HUDEP-2 (cell line): Measurements from ENCODE around the gene PRSS48.
"Not testable (repeated sequence)": the region's sequence is repeated elsewhere in the genome, so short reads cannot be mapped to it uniquely, and the experiment has no call there.

Experiments
- DNase-seq, 76 experiments: peaks; one replicate each; lab custom pipeline; 2025; ENCODE audit not compliant: unreplicated experiment in 76 of 76; lab: John Stamatoyannopoulos, UW

The PRSS48 gene

DNA sequence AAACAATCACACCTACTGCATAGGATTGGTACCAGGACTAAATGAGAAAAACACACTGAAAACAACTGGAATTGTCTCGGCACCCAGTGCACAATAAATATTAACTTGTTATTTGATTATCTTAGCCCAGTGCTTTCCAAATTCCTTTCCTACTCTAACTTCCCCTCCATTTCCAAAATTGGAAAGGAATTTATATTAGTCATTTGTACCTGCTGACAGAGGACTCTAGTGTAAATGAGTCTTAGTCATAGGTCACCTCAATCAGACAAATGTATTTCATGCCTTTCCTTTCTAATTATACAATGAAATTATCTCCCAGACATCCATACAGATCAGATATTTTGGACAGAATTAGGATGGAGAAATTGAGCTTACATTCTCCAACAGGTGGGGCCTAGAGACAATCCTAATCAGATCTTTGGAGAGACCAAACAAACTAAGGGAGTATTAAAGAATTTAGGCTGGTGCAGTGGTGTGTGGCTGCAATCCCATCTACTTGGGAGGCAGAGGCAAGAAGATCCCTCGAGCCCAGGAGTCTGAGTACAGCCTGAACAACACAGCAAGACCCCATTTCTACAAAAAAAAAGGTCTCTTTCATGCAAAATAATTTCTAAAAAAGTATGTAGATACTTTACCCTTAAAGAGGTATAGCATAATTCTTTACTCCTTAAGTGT, 38.4 kb downstream of the PRSS48 start:
- no peak for DNase-seq

DNA sequence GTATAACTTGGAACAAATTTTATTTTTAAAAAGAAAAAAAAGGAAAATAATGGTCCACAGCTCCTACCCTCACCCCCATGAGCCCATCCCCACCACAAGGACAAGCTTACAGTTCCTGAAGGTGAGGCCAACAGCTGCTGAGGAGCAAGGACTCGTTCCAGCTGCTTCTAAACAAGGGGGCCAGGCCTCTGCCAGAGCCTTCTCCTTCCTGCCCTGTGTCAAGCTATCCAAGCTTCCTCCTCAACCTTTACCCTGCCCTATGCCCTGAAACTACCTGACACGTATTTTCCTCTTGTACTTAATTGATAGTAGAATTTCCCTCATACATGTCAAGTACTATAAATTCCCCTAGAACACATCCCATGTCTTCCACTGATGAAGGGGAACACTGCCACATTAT, 39.7 kb downstream of the PRSS48 start:
- no peak for DNase-seq

DNA sequence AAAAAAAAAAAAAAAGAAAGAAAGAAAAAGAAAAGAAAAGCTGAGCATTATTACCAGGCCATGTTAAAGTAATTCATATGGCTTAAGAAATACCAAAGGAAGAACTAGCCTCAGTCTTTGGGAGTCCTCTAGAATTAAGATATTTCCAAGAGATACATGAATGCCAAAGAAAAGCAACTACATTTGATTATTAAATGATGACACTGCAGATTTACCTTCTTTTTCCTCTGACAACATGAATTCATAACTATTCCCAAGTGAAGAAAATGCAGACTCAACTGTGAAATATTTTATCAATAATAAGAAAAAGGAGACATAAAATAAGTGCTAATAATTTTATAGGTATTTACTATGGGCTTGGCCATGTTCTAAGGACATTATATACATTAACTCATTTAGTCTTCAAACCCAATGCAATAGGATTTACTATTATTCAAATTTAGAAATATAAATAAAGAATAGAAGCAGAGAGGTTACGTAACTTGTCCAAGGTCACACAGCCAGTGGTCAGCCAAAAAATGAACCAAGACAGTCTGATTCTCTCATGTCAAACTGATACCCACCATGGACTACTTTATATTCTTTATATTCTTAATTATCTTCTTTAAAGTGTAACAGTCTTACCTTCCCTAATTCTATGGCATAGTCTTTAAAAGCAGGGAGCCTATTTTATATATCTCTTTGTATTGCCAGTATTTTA, 41.5 kb downstream of the PRSS48 start:
- DNase-seq = no peak

DNA sequence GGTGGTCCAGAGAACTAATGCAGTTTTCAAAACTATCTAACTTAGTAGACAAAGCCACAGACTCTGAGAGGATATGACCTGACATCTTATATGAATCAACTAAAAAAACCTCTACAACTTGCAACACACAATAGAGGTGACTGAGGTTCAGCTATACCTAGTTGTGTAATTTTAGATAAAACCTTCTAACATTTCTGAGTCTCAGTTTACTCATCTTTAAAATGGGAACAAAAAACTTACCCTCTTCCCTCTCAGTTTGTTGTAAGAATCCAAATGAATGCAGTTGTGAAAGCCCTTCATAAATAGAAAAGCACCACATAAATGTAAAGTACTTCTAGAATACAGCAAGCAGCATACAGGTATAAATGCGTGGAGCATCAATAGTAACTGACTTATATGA, 42.5 kb downstream of the PRSS48 start:
- no peak for DNase-seq

DNA sequence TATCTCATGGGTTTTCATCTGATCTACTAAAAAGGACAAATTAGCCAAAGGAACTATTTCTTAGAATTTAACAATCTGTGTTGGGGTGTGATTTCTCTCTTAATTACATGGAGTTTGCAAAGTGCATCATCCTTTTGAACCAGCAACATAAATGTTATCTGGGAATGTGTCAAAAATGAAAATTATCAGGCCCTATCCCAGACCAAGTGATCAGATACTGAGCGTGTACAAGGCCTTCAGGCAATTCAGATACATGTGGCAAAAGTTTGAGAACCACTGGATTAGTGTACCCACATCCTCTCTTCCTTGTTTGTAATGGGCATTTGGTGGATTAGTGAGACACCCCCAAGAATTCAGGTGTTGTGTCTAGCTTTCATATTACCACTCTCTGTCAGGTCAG, 44.6 kb downstream of the PRSS48 start:
- DNase-seq = no peak

DNA sequence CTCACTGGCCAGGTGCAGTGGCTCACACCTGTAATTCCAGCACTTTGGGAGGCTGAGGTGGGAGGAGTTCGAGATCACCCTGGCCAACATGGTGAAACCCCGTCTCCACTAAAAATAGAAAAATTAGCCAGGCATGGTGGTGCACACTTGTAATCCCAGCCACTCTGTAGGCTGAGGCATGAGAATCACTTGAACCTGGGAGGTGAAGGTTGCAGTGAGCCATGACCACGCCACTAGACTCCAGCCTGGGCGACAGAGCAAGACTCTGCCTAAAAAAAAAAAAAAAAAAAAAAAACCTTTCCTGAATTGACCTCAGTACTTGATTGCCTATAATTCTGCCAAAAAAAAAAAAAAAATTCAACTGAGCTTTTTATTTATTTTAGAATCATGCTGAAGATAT, 45.2 kb downstream of the PRSS48 start:
- DNase-seq = not testable (repeated sequence)

DNA sequence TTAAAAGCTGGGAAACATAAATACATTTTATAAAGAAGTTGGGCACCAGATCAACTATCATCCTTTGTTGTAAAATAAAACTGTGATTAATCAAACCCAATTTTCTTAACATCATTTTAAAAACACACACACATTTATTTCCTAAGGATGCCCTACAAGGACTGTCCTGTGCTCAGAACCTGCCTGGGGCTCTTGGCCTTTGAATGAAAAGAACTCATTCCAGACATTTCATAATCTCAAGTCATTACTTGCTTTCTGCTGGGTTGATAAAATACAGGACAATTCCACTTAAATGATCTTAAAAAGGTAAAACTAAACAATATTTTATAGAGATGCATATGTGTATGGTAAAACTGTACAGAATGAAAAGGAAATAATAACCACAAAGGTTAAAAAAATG, 45.6 kb downstream of the PRSS48 start:
- no peak for DNase-seq

DNA sequence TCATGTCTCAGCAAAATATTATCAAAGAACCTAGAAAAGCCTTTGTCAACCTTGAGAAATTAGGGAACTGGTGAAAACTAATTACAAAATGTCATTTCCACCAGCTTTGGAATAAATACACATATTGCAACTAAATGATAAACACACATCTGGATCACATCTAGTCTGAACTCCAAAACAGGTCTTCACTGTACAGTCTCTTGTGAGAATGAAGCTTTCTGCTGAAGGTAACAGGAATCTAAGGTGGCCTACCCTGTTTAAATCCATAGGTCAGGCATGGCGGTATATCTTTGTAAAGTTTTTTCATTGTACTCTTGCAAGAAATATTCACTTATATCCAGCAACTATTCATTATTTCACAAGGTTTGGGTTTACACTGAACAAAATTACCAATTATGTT, 46.7 kb downstream of the PRSS48 start:
- DNase-seq = no peak

DNA sequence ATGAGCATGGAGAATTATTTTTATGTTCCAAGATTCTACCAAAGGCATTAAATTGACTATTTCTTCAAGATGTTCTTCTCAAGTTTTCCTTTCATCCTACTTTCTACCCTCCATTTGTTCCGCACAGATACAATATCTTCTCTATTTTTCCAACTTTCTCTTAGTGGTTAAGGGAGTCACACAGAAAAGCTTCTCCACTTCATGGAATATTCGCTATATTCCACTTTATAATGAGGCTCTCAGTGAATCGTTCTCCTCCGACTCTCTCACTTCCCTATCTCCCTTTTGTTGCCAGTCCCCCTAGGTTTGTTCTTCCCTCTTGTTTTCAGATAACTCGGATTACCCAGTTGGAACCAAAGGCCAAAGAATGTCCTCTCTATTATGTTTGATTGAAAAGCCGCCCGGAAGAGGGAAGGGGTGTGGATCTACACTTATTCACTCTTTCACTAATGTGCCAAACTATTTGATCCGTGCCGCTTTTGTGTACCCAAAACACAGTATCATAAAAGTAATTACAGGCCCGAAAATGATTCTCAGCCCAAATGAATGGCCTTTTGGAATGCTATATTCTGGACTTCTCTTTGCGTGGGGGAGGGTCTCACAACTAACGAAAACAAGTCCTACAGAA, 47.3 kb downstream of the PRSS48 start:
- DNase-seq = no peak

DNA sequence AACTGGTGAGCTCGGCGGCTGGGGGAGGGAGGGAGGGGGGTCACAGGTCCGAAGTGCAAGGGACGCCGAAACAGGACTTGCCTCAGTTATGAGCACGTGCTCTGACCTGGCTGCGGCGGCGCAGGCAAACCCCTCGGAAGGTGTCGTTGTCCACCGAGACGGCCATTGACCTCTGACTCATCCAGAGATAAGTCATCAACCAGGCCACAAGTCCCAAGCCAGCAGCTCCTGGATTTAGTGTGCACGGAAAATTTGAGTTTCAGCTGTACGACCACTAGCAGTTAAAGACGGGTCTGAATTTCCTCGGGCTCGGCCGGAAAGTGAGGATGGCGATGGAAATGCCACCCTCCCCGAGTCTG, 47.8 kb downstream of the PRSS48 start:
- peak in 1 of 76 experiments; percentile 1 for DNase-seq

DNA sequence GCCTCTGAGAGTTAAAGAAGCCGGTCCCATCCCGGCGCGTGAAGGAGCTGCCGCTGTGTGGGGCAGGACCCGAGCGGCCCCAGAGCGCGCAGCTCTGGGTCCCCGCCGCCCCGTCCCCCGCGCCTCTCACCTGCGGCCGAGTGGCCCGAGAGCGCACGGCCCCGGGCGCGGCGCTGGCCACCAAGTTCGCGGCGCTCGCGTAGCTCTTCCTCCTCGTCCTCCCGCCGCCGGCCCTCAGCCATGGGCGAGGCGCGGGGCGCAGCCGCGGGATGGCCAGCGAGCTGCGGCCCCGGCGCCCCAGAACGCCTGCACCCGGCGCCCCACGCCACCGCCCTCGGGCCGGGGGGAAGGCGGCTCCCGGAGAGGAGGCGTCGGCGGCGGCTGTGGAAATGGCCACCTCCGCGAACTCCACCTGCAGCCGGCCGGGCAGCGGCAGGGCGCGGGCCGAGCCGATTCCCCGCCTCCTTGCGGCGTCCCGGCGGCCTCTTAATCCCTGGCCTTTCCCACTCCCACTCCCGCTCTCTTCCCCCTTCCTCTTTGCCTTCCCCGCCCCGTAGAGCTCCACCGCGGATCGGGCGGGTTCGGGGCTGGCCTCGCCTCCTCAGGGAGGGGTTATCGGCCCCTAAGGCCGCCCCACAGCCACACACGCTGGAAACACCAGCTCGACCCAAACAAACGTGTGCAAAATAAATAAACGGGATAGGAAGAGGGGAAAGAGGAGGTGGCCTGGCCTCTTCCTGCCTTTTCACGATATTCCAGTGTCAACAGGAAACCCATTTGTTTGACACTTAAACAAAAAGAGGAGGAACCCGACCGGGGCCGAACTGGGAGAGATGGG, 48.4 kb downstream of the PRSS48 start, which contains the start of gene SH3D19:
SH3D19 (minus strand) TSS at position 495 of the 838 bp plus-strand sequence; CDS start at position 242, 253 bp downstream.
- DNase-seq = no peak

DNA sequence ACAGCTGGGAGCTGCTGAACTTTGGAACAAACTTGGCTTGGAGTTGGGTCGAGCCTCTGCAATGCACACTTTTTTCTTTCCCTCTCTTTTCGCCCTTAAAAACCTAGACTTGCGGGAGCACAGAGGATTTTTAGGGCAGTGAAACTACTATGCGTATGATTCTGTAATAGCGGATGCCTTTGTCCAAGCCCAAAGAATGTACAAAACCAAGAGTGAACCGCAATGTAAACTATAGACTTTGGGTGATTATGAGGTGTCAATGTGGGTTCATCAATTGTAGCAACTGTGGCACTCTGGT, 48.9 kb downstream of the PRSS48 start:
- DNase-seq = no peak

DNA sequence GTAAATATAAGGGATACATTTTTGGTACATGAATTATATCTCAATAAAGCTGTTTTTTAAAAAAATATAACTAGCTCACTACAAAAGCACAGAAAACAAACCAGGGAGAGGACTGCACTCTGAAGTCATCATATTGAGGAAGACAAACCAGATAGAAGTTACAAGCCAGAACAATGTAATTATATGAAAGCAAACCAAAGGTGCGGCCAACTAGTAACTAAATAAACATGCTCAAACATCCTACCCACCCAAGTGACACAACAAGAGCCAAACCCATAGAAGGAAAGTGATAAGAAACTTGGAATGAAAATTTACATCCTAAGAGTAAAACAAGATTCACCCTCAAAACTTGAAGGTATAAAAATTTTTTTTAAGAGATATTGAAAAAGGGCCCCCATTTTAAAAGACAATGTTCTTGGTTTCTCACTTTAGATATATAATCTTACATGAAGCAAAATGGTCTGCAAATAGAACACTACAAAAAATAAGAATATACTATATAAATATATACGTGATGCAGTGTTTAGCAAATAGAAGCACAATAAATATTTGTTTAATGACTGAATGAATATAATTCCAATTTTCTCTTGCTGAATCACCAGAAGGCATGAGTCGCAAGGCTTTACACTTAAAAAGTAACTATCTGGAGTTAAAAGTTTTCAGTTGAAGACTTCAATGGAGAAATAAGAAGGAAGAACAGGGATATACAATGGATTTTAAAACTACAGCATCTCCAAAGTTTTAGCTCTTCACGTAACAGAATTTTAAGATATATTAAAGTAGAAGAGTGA, 52.5 kb downstream of the PRSS48 start:
- no peak for DNase-seq

DNA sequence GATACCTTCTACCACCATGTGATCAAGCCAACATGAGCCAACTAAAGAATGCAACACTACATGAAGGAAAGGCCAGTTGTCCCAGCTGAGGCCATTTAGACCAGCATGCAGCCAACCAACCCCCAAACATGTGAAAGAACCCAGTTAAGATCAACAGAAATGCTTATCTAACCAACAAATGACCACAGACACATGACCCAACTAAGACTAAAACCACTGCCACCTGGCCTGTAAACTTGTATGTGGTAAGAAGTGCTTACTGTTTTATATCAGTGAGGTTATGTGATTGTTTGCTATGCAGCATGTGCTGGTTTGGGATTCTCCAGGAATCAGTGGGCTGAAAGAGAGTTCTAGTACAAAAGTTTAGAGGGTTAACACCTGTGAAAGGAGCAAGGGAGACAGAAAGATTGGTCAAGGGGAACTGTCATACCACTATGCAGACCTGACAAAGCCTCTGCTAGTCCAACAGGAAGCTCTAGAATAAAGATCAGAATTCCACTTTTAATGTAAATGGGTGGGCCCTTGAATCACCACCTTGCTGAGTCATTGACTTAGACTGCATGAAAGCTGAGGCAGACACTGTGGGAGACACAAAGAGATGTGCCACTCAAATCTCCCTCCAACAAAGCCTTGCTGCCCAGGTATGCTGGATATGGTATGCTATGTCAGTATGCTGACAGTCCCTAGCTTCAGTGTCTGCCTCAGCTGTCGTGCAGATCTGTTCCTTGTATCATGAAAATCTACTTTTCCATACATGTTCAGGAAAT, 54.5 kb downstream of the PRSS48 start:
- no peak for DNase-seq

DNA sequence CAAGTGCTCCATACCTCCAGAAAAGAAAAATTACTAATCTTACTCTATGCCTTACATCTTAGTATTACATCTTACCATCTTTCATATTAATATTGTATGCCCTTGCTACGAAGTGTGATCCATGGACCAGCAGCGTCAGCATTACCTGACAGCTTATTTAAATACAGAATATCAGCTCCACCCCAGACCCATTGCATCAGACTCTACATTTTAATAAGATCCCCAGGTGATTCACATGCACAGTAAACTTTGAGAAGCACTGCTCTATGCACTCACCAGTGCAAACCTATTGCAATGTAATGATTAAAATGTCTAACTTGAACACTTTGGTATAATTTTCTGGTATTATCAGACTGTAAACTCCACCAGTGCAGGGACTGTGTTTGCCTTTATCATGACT, 62.5 kb downstream of the PRSS48 start:
- DNase-seq = no peak

DNA sequence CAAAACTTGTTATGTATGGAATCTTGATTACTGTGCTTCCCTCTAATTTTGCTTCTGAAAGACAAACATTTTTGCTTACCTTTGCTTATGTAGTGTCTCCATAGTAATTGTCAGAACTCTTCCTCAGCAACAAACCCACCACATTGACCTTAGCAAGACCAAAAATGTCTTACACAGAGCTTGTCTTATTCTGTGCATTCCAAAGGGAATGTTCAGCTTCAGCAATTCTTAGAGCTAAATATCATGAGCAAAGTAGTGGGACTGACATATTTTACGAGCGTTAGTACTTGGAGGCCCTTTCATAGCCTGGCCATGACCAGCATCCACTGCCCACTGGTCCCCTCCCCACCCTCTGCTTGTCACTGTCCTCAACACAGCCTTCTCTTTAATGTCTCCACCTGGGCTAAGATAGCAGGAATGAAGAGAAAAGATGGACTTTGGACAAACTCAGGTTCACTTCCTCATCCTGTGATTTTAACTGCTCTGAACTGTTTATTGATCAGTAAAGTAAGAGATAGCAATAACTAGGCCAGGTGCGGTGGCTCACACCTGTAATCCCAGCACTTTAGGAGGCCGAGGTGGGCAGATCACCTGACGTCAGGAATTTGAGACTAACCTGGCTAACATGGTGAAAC, 63.9 kb downstream of the PRSS48 start:
- DNase-seq = no peak
